ENCODE measurements around the gene THSD1. TPM values are rescaled to one million over a fixed set of nuclear protein-coding genes. Genes with fewer than 3 reads are reported as not detected.

The THSD1 gene, protein sequence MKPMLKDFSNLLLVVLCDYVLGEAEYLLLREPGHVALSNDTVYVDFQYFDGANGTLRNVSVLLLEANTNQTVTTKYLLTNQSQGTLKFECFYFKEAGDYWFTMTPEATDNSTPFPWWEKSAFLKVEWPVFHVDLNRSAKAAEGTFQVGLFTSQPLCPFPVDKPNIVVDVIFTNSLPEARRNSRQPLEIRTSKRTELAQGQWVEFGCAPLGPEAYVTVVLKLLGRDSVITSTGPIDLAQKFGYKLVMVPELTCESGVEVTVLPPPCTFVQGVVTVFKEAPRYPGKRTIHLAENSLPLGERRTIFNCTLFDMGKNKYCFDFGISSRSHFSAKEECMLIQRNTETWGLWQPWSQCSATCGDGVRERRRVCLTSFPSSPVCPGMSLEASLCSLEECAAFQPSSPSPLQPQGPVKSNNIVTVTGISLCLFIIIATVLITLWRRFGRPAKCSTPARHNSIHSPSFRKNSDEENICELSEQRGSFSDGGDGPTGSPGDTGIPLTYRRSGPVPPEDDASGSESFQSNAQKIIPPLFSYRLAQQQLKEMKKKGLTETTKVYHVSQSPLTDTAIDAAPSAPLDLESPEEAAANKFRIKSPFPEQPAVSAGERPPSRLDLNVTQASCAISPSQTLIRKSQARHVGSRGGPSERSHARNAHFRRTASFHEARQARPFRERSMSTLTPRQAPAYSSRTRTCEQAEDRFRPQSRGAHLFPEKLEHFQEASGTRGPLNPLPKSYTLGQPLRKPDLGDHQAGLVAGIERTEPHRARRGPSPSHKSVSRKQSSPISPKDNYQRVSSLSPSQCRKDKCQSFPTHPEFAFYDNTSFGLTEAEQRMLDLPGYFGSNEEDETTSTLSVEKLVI
- total RNA-seq, result 5.0 and 5.3 TPM in 2 replicates

DNA sequence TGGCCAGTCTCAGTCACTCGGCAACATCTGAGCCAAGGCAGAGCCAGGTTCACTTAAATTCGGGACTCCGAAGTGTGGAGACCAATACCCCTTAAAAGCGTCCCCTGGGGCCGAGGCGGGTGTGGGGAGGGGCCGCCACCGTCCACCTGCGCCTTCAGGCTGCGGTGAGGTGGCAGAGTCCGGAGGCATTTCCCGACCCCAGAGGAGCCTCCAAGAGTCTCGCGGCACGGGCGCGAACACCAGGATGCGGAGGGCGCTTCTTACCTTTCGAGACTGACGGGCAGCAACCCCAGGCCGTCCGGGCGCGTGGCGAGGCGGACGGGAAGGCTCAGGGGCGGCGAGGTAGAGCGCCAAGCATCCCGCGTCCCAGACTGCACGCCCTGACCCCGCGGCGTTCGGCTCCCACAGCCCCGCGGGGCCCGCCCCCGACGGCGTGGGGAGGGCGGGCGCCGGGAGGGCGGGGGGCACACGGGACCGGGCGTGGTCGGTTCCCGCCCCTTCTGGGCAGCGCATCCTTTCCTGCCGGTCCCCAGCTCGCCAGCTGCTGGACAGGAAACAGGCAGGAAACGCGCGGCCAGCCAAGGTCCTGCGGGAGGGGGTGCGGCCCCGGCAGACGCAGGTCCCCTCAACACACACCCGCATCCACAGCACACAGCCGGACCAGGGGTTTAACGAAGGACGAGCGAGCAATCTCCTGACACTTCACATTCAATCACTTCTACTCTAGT, at the start of gene THSD1:
Gene THSD1, minus strand, starts transcription at position 406 of the 728 bp plus-strand sequence. CDS start 3,572 bp downstream, outside the sequence.

GRCh38 chr13:52454820-52455676, 49.1 kb upstream of the THSD1 start, which contains the start of gene CKAP2:
TSS of gene CKAP2 (plus strand) at chr13:52455478. CDS start at chr13:52455557, 79 bp downstream.

DNA sequence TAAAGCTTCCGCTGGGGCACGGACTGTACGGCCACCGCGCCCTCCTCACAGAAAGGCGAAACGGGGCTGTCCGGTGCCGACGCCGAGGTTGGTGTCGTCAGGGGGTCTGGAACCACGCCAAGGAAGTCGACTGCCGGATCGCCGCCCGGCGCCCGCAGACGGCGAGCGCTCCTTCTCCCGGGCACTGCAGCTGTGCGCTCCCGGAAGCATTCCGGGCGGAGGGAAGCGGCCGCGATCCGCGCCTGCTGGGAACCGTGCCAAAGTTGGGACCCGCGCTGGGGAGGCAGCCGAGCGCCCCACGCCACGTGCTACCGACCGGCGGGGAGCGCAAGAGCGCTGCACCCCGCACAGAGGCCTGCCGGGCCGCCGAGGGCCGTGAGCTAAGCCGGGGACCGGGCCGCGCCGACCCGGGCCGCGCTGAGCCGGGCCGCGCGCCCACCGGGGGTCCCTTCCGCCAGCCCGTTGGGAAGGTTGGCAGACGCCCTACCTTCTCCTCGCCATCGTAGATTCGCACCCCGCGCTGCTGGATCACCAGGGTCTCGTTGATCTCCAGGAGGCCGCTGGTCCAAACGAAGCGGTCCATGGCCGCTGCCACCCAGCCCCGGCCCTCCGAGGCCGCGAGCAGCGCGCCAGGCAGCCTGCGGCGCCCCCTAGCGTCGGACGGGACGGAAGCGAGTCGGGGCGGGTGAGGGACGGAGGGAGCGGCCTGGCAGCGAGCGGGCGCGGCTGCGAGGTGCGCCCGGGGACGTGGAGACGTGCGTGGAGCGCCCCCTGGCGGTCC, 44.2 kb upstream of the THSD1 start, which contains the start of gene VPS36:
Gene VPS36, minus strand, starts transcription at position 623 of the 781 bp plus-strand sequence. Its CDS starts 40 bp downstream, at position 583.

Other genes with a start within 250 kb of the THSD1 start
- gene NEK3, start 246.6 kb downstream of the THSD1 start, total RNA-seq, result 7.5 and 10.0 TPM in 2 replicates
- 17.9 and 20.2 TPM in 2 replicates for gene VPS36, start 44.5 kb upstream of the THSD1 start, total RNA-seq
- 6.3 and 6.8 TPM in 2 replicates for gene CKAP2, start 49.3 kb upstream of the THSD1 start, total RNA-seq
- 3.1 and 3.4 TPM in 2 replicates for gene HNRNPA1L2, start 236.3 kb upstream of the THSD1 start, total RNA-seq
- 34.6 and 52.0 TPM in 2 replicates for gene SUGT1, start 246.7 kb upstream of the THSD1 start, total RNA-seq